Activated naive CD4-positive, alpha-beta T cell treated with anti-CD3 and anti-CD28 coated beads for 36 hours (primary cell): ENCODE measurements around the gene SCN8A. TPM values are rescaled to one million over a fixed set of nuclear protein-coding genes. Genes with fewer than 3 reads are reported as not detected.
A peak's percentile ranks its signal among the peaks of the same experiment; 100 is the strongest.

Source experiments
- CTCF ChIA-PET: fragments of 350-600 bp; sonication (Branson Sonifier 250); formaldehyde crosslinking; loops from one replicate; lab custom pipeline; 2021; ENCODE audit warnings: antibody characterized with exemption; lab: Charles Lee
- DNase-seq: peaks from one replicate; pipeline ENCODE4 v3.0.0-alpha.2; 2020
- H3K27ac Mint-ChIP-seq: one replicate; pipeline ENCODE4 v1.8.0; 2021; ENCODE audit warnings: mild to moderate bottlenecking, mixed read lengths
- H3K27me3 Mint-ChIP-seq: one replicate; pipeline ENCODE4 v1.8.0; 2021; ENCODE audit warnings: low read depth, mixed read lengths
- H3K36me3 Mint-ChIP-seq: one replicate; pipeline ENCODE4 v1.8.0; 2021; ENCODE audit warnings: low read depth, mixed read lengths
- H3K4me1 Mint-ChIP-seq: one replicate; pipeline ENCODE4 v1.8.0; 2021; ENCODE audit warnings: low read depth, mixed read lengths
- H3K4me3 Mint-ChIP-seq: one replicate; pipeline ENCODE4 v1.8.0; 2021; ENCODE audit warnings: mild to moderate bottlenecking, moderate library complexity, mixed read lengths
- H3K9me3 Mint-ChIP-seq: one replicate; pipeline ENCODE4 v1.8.0; 2021; ENCODE audit warnings: mixed read lengths
- intact Hi-C: fragments of 100-400 bp; cut with micrococcal nuclease; formaldehyde crosslinking; loops from one replicate; pipeline ENCODE4 v1.15.1; 2023
- total RNA-seq, 2 experiments: library from RNA; stranded (reverse); gene quantifications; one replicate each; pipeline ENCODE4 v1.2.3, GENCODE V29; 2021

Gene SCN8A
- total RNA-seq, 2 experiments from 2014 or later, result 0.42 to 0.50 TPM

DNA sequence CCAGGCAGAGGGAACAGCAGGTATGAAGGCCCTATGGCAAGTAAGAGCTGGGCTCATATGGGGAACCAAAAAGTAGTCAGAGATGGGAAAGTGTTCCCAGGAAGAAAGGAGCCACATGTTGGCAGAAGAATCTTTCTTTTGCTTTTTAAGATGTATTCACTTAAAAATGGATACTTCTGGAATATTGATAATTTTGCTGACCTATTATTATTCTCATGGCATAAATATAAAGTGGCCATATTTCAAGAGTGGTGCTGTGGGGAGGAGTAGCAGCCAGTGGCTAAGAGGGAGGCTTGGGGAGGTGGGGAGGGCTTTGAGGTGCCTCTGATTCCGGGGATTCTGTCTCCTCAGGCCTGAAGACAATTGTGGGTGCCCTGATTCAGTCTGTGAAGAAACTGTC, 108.2 kb downstream of the SCN8A start:
- Mint-ChIP-seq H3K36me3 (no peaks in the 10 kb centered on the region), H3K4me1 (no peaks in the 10 kb centered on the region), H3K4me3 (no peak overlapping the region), H3K9me3 (no peaks in the 10 kb centered on the region), H3K27me3 (peaks cover 3% of the 10 kb centered on the region), H3K27ac (no peak overlapping the region)
- no peak for DNase-seq
- intact Hi-C loops, result no loop called here
- CTCF ChIA-PET, result no interaction called here

DNA sequence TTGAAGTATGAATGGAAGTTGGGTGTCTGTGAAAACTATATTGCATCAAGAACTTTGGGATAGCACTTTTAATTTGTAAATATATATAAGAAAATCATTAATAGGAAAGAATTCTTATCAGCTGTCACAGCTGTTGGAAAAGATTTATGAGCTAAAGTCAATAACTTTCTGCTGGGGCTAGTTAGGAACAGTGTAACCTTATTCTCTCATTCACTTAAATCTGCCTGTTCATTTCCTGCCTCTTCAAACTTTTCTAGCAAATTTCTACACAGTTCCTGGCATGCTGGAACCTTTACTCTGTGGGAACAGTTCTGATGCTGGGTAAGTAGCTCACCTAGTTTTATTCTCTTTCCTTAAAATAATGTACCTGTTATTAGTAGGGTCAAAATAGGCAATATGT, 109.9 kb downstream of the SCN8A start:
- Mint-ChIP-seq H3K27ac (no peak overlapping the region), H3K36me3 (no peaks in the 10 kb centered on the region), H3K4me1 (peaks cover 1% of the 10 kb centered on the region), H3K4me3 (no peak overlapping the region), H3K9me3 (no peaks in the 10 kb centered on the region), H3K27me3 (peaks cover 3% of the 10 kb centered on the region)
- CTCF ChIA-PET, result interaction anchor here (2.1 kb wide), 1 partner anchor 22 kb away, joined by 4 read pairs; no protein-coding TSS in a partner anchor
- no peak for DNase-seq
- intact Hi-C loops, result no loop called here

DNA sequence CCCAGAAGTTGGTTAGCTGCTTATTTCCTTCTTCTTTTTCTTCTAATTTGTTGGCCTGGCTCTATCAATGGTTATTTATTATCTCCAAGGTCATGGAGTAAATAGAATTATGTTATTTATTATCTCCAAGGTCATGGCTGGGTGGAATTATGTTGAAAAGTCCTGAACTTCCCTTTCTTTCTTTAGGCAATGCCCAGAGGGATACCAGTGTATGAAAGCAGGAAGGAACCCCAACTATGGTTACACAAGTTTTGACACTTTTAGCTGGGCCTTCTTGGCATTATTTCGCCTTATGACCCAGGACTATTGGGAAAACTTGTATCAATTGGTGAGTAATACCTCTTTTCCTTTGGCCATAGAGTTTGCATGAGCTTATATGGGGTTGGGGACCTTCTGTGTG, 111.6 kb downstream of the SCN8A start:
- H3K36me3 Mint-ChIP-seq, result no peaks in the 10 kb centered on the region
- DNase-seq, result no peak
- intact Hi-C loops, result no loop called here
- H3K4me1 Mint-ChIP-seq, result peaks cover 1% of the 10 kb centered on the region
- H3K9me3 Mint-ChIP-seq, result no peaks in the 10 kb centered on the region
- H3K4me3 Mint-ChIP-seq, result no peak overlapping the region
- CTCF ChIA-PET, result interaction anchor here (0.6 kb wide), 1 partner anchor 421 kb away, joined by 3 read pairs; no protein-coding TSS in a partner anchor
- H3K27ac Mint-ChIP-seq, result no peak overlapping the region
- H3K27me3 Mint-ChIP-seq, result peaks cover 3% of the 10 kb centered on the region

DNA sequence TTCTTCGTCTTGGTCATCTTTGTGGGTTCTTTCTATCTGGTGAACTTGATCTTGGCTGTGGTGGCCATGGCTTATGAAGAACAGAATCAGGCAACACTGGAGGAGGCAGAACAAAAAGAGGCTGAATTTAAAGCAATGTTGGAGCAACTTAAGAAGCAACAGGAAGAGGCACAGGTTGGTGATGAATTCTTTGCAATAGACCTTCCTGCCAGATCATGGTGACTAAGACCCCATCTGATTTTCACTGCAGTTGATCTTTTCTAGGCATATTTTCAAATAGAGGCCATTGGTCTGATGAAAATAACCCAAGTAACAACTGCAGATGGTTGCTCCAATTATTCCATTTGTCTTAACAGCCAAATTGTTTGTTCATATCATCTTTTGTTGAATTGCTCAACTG, 114.4 kb downstream of the SCN8A start:
- Mint-ChIP-seq H3K4me3 (no peak overlapping the region), H3K36me3 (no peaks in the 10 kb centered on the region), H3K27ac (no peak overlapping the region), H3K27me3 (no peaks in the 10 kb centered on the region), H3K4me1 (peaks cover 1% of the 10 kb centered on the region), H3K9me3 (no peaks in the 10 kb centered on the region)
- intact Hi-C loops, result no loop called here
- DNase-seq, result no peak
- CTCF ChIA-PET, result no interaction called here

DNA sequence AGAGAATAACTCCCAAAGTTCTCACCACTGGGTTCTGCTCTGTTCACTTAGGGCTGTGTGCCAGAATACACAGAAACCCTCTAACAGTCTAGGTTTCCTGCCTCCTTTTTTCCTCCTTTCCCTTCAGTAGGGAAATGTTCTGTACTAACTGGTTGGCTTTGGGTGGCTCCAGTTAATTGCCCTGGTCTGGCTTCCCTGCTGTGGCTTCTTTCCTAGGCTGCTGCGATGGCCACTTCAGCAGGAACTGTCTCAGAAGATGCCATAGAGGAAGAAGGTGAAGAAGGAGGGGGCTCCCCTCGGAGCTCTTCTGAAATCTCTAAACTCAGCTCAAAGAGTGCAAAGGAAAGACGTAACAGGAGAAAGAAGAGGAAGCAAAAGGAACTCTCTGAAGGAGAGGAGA, 115.2 kb downstream of the SCN8A start:
- Mint-ChIP-seq H3K27ac (no peak overlapping the region), H3K9me3 (no peaks in the 10 kb centered on the region), H3K27me3 (no peaks in the 10 kb centered on the region), H3K36me3 (no peaks in the 10 kb centered on the region), H3K4me3 (no peak overlapping the region), H3K4me1 (peaks cover 1% of the 10 kb centered on the region)
- CTCF ChIA-PET, result no interaction called here
- DNase-seq, result no peak
- intact Hi-C loops, result no loop called here

DNA sequence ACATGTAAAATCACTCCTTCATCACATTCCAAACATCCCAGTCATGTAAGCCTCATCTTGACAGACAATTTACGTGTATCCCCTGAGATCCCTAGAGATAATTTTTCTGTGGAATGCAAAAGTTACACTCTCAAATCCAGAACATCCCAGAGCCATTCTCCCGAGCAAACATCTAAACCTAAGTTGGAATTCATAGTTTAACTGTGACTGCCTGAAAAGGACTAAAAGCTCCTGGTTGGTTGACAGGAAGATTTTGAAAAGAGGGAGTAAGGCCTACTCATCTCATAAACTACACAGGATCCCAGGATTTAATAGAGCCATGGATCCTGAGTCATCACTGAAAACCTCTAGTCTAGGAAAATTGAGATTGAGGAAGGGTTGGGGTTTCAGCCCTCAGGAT, 123.6 kb downstream of the SCN8A start:
- CTCF ChIA-PET, result no interaction called here
- Mint-ChIP-seq H3K9me3 (no peaks in the 10 kb centered on the region), H3K4me1 (no peaks in the 10 kb centered on the region), H3K27ac (no peak overlapping the region), H3K36me3 (no peaks in the 10 kb centered on the region), H3K27me3 (peaks cover 2% of the 10 kb centered on the region), H3K4me3 (no peak overlapping the region)
- DNase-seq, result no peak
- intact Hi-C loops, result no loop called here

DNA sequence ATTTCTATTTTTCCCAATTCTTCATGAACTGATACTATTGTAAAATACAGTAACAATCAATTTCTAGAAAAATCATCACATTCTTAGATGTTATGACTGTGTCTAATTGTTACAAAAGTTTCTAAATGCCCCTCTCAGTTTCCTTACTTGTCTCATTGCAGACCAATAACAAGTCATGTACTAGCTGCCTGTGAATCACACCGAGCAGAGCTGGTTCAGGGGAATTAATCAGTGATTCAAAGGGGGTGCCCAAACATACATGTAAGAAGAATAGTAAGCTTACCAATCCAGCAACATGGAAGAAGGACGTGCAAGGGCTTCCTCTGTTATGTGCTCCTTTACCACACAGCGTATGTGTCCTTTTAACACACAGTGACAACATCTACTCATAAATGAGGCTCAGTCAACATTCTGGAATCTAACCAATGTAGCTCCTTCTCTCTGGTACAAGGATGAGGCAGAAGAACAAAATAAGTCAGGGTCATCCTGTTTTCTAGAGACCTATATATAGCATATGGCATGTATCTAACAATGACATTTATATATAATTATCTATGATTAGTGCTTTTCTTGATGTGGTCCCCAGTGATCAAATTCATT, 126.4 kb downstream of the SCN8A start:
- H3K4me1 Mint-ChIP-seq, result peaks cover 9% of the 10 kb centered on the region
- no peaks in the 10 kb centered on the region for H3K9me3 Mint-ChIP-seq
- H3K36me3 Mint-ChIP-seq, result no peaks in the 10 kb centered on the region
- H3K27me3 Mint-ChIP-seq, result peaks cover 16% of the 10 kb centered on the region
- DNase-seq, result no peak
- CTCF ChIA-PET, result interaction anchor here (0.7 kb wide), 1 partner anchor 97 kb away, joined by 3 read pairs; a partner anchor contains a TSS
- no peak overlapping the region for H3K27ac Mint-ChIP-seq
- H3K4me3 Mint-ChIP-seq, result no peak overlapping the region
- intact Hi-C loops, result no loop called here

DNA sequence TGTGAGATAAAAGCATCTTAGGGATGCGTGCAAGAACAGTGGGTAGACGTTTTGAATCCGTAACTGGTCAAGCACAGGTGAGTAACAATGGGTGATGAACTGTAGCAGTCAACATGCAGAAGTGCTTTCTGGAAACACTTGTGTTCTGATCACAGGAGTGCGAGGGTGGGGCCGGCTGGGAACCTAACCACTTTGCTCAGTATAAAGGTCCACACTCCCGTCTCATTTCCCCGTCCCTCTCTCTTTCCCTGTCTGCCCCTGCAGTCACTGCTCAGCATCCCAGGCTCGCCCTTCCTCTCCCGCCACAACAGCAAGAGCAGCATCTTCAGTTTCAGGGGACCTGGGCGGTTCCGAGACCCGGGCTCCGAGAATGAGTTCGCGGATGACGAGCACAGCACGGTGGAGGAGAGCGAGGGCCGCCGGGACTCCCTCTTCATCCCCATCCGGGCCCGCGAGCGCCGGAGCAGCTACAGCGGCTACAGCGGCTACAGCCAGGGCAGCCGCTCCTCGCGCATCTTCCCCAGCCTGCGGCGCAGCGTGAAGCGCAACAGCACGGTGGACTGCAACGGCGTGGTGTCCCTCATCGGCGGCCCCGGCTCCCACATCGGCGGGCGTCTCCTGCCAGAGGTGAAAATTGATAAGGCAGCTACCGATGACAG, 130.4 kb downstream of the SCN8A start:
- H3K27me3 Mint-ChIP-seq, result peaks cover 18% of the 10 kb centered on the region
- intact Hi-C loops, result no loop called here
- no peaks in the 10 kb centered on the region for H3K9me3 Mint-ChIP-seq
- H3K36me3 Mint-ChIP-seq, result no peaks in the 10 kb centered on the region
- CTCF ChIA-PET, result no interaction called here
- peaks cover 9% of the 10 kb centered on the region for H3K4me1 Mint-ChIP-seq
- peak overlapping the region; percentile 41 for H3K4me3 Mint-ChIP-seq
- no peak overlapping the region for H3K27ac Mint-ChIP-seq
- DNase-seq, result peak; percentile 69

DNA sequence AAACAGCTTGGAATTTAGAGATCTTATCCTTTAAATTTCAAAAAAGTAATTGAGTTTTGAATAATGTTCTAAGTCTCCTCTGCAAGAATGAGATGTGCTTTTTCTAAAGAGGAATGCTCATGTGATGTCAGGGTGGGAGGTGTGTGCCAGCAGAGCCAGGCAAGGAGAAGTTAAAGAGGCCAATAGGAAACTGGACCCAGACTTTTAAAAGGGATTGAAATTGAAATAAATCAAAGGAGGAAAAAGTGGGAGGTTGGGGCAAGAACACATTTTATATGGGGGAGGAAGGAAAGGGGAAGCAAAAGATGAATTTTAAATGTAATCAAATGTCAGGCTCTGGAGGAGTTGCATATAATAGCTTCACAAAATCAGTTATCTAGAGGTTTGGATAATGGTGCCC, 131.4 kb downstream of the SCN8A start:
- peaks cover 9% of the 10 kb centered on the region for H3K4me1 Mint-ChIP-seq
- H3K9me3 Mint-ChIP-seq, result no peaks in the 10 kb centered on the region
- no peaks in the 10 kb centered on the region for H3K36me3 Mint-ChIP-seq
- CTCF ChIA-PET, result no interaction called here
- DNase-seq, result no peak
- intact Hi-C loops, result no loop called here
- no peak overlapping the region for H3K4me3 Mint-ChIP-seq
- H3K27ac Mint-ChIP-seq, result no peak overlapping the region
- H3K27me3 Mint-ChIP-seq, result peaks cover 18% of the 10 kb centered on the region

DNA sequence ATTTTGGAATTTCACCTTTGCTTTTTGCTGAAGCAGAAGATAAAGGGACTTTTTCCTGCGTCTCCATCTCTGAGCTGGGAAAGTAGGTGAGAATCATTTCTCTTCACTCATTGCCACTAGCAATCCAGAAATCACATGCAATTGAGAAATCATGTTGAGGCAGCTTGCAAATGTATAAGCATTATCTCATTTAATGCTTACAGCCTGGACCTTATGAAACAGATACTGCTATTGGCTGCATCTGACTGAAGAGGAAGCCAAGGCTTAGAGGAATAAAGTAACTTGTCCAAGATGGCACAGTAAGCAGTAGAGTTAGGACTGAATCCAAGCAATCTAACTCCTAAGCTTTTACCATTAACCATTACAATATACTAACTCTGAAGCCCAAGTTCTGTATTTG, 135.1 kb downstream of the SCN8A start:
- Mint-ChIP-seq H3K4me3 (no peak overlapping the region), H3K36me3 (no peaks in the 10 kb centered on the region), H3K4me1 (peaks cover 7% of the 10 kb centered on the region), H3K9me3 (no peaks in the 10 kb centered on the region), H3K27me3 (peaks cover 23% of the 10 kb centered on the region), H3K27ac (no peak overlapping the region)
- intact Hi-C loops, result no loop called here
- CTCF ChIA-PET, result interaction anchor here (1.3 kb wide), 1 partner anchor 10 kb away, joined by 5 read pairs; no protein-coding TSS in a partner anchor
- no peak for DNase-seq

DNA sequence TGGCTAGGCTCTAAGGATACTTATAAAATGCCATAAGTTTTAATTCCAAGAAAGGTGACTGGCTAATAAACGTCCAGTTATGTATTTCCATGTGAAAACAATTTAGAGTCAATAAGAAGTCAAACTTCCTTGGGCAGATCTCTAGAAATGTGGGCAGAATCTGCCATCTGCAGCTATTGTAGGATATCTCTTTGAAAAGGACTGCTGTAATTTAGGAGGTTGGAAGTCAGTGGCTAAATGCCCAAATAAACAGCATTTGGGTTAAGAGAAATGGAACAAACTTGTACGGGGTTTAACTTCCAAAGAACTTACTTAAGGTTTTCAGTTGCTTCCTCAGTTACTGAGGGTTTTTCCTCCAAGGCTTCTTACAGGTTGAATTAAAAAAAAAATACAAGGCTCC, 135.9 kb downstream of the SCN8A start:
- H3K27me3 Mint-ChIP-seq, result peaks cover 20% of the 10 kb centered on the region
- peaks cover 3% of the 10 kb centered on the region for H3K4me1 Mint-ChIP-seq
- H3K27ac Mint-ChIP-seq, result no peak overlapping the region
- no peak for DNase-seq
- no peaks in the 10 kb centered on the region for H3K9me3 Mint-ChIP-seq
- CTCF ChIA-PET, result interaction anchor here (0.7 kb wide), 1 partner anchor 97 kb away, joined by 7 read pairs; no protein-coding TSS in a partner anchor
- no peak overlapping the region for H3K4me3 Mint-ChIP-seq
- no peaks in the 10 kb centered on the region for H3K36me3 Mint-ChIP-seq
- intact Hi-C loops, result no loop called here

DNA sequence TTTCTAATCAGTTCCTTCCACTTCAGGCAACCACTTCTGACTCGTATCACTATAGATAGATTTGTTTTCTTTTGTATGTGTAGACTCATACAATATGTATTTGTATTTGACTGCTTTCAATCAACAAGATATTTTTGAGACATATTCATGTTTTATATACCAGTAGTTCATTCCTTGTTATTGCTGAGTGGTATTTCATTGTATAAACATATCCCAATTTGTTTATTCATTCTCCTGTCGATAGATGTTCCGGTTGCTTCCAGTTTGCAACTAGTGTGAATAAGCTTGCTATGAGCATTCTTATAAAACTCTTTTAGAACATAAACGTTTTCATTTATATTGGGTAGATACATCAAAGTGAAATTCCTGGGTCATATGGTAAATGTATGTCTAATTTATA, 138.3 kb downstream of the SCN8A start:
- H3K4me3 Mint-ChIP-seq, result no peak overlapping the region
- peaks cover 22% of the 10 kb centered on the region for H3K27me3 Mint-ChIP-seq
- peaks cover 4% of the 10 kb centered on the region for H3K9me3 Mint-ChIP-seq
- H3K27ac Mint-ChIP-seq, result no peak overlapping the region
- intact Hi-C loops, result no loop called here
- DNase-seq, result no peak
- no peaks in the 10 kb centered on the region for H3K36me3 Mint-ChIP-seq
- CTCF ChIA-PET, result no interaction called here
- H3K4me1 Mint-ChIP-seq, result no peaks in the 10 kb centered on the region

DNA sequence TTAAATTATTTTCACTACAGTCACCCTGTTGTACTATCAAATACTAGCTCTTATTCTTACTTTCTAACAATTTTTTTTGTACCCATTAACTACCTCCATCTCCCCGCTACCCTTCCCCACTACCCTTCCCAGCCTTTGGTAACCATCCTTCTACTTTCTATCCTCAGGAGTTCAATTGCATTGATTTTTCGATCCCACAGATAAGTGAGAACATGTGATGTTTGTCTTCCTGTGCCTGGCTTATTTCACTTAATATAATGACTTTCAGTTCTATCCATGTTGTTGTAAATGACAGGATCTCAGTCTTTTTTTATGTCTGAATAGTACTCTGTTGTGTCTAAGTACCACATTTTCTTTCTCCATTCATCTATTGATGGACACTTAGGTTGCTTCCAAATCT, 139.7 kb downstream of the SCN8A start:
- H3K4me1 Mint-ChIP-seq, result no peaks in the 10 kb centered on the region
- no peak for DNase-seq
- H3K4me3 Mint-ChIP-seq, result no peak overlapping the region
- H3K36me3 Mint-ChIP-seq, result no peaks in the 10 kb centered on the region
- no peak overlapping the region for H3K27ac Mint-ChIP-seq
- CTCF ChIA-PET, result no interaction called here
- intact Hi-C loops, result no loop called here
- peaks cover 7% of the 10 kb centered on the region for H3K9me3 Mint-ChIP-seq
- H3K27me3 Mint-ChIP-seq, result peaks cover 27% of the 10 kb centered on the region
